ENCODE measurements around the gene HEXIM1. TPM values are rescaled to one million over a fixed set of nuclear protein-coding genes. Genes with fewer than 3 reads are reported as not detected.
A peak's percentile ranks its signal among the peaks of the same experiment; 100 is the strongest.

The HEXIM1 gene
- total RNA-seq, 2 donors from 2014 or later: 16.4 to 31.1 TPM

DNA sequence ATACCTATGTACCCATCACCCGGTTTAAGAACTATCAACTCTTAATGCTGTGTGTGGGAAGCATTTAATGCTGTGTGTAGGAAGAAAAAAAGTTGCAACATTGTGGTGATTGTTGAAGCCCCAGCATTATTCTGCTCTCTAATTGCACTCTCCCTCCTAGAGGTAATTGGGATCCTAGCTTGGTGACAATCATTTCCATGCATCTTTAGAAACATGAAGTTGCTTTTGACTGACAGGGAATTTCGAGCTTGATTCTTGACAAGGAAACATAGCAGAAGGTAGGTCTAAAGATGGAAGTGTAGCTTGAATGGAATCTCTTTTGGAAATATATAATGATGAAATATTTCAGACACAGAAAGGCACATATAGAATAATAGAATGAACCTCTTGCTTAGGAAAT, 40.7 kb downstream of the HEXIM1 start:
- Histone ChIP-seq H3K4me1 (no peaks in the 10 kb centered on the region), H3K4me3 (no peak overlapping the region), H3K9me3 (no peaks in the 10 kb centered on the region), H3K36me3 (no peaks in the 10 kb centered on the region), H3K27me3 (no peaks in the 10 kb centered on the region), H3K27ac (no peak overlapping the region)
- DNase-seq (ENCODE audit: low spot score): no peak
- TF ChIP-seq, protein P1, sequence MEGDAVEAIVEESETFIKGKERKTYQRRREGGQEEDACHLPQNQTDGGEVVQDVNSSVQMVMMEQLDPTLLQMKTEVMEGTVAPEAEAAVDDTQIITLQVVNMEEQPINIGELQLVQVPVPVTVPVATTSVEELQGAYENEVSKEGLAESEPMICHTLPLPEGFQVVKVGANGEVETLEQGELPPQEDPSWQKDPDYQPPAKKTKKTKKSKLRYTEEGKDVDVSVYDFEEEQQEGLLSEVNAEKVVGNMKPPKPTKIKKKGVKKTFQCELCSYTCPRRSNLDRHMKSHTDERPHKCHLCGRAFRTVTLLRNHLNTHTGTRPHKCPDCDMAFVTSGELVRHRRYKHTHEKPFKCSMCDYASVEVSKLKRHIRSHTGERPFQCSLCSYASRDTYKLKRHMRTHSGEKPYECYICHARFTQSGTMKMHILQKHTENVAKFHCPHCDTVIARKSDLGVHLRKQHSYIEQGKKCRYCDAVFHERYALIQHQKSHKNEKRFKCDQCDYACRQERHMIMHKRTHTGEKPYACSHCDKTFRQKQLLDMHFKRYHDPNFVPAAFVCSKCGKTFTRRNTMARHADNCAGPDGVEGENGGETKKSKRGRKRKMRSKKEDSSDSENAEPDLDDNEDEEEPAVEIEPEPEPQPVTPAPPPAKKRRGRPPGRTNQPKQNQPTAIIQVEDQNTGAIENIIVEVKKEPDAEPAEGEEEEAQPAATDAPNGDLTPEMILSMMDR (IDR thresholded peaks at IDR 0.05): no peak

DNA sequence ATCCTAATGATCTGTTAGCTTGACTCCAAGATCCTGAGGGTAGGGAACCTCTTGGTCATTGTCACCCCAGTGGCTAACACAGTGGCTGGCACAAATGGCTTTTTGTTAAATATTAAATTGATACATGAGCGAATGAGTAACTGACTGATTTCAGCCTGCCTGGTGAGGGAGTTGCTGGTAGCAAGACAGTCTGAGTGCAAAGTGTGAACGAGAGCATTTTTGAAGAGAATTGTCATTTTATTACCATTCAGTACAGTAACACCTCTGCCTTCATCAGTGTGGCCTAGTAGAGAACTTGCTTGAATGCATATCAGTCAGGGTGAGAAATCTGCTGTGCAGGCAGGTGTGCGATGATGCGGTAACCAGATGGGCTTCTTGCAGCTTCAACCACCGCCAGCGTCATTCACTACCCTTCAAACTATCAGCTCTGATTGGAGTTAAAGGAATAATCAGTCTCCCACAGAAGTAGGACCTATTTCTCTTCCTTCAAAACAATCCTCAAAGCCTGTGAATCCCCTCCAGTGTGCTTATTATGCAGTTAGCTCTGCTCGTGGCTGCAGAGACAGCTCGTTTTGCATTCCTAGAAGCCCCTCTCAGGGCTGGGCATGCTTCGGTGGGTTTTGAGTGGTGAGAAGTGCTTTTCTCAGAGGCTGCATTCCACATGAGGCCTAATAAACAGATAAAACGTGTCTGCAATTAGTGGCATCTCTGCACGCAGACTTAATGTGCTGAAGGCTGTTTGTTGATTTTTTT, 42.4 kb downstream of the HEXIM1 start:
- no peaks in the 10 kb centered on the region for H3K36me3 ChIP-seq
- no peak for DNase-seq (ENCODE audit: low spot score)
- H3K4me1 ChIP-seq: no peaks in the 10 kb centered on the region
- no peak overlapping the region for H3K4me3 ChIP-seq
- TF ChIP-seq, protein P1 (IDR thresholded peaks at IDR 0.05): no peak
- H3K27me3 ChIP-seq: no peaks in the 10 kb centered on the region
- no peak overlapping the region for H3K27ac ChIP-seq
- no peaks in the 10 kb centered on the region for H3K9me3 ChIP-seq

DNA sequence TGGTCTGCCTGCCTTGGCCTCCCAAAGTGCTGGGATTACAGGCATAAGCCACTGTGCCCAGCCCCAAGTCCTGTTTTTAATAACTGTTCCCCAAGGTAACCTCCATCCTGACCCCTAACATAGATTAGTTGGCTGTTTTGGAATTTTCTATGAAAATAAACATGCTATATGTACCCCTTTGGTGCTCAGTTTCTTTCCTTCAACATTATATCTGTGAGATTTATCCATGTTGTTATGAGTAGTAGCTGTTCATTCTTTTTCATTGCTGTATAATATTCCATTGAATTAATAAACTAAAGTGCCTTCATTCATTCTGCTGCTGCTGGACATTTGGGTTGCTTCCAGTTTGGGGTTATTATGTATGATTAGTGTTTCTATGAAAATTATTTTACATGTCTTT, 47.1 kb downstream of the HEXIM1 start:
- Histone ChIP-seq H3K4me1 (peaks cover 0 to 9% of the 10 kb centered on the region in 2 donors), H3K36me3 (no peaks in the 10 kb centered on the region), H3K27me3 (no peaks in the 10 kb centered on the region), H3K9me3 (no peaks in the 10 kb centered on the region), H3K27ac (no peak overlapping the region), H3K4me3 (no peak overlapping the region)
- TF ChIP-seq, protein P1 (IDR thresholded peaks at IDR 0.05): no peak
- no peak for DNase-seq (ENCODE audit: low spot score)

DNA sequence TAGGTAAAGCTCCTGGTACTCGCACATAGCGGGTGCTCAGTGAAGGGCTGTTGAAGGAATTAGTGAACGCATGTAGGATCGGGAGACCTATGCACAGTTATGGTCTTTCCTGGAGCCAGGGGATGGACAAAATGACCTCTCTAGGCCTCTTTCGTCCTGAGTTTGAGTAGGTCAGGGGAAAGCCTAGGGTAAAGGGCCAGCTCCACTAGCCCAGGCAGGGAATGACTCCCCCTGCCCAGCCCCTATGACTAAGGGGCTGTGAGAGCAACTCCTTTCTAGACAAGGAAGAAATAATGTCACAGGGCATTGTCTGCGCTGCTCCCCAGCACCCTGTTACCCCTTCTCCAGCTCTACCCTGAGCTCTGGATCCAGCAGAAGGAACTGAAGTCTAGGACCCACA, 48.8 kb downstream of the HEXIM1 start:
- Histone ChIP-seq H3K9me3 (no peaks in the 10 kb centered on the region), H3K27me3 (no peaks in the 10 kb centered on the region), H3K4me1 (peaks cover 0 to 9% of the 10 kb centered on the region in 2 donors), H3K4me3 (no peak overlapping the region), H3K36me3 (no peaks in the 10 kb centered on the region), H3K27ac (no peak overlapping the region)
- TF ChIP-seq, protein P1 (IDR thresholded peaks at IDR 0.05): no peak
- no peak for DNase-seq (ENCODE audit: low spot score)

DNA sequence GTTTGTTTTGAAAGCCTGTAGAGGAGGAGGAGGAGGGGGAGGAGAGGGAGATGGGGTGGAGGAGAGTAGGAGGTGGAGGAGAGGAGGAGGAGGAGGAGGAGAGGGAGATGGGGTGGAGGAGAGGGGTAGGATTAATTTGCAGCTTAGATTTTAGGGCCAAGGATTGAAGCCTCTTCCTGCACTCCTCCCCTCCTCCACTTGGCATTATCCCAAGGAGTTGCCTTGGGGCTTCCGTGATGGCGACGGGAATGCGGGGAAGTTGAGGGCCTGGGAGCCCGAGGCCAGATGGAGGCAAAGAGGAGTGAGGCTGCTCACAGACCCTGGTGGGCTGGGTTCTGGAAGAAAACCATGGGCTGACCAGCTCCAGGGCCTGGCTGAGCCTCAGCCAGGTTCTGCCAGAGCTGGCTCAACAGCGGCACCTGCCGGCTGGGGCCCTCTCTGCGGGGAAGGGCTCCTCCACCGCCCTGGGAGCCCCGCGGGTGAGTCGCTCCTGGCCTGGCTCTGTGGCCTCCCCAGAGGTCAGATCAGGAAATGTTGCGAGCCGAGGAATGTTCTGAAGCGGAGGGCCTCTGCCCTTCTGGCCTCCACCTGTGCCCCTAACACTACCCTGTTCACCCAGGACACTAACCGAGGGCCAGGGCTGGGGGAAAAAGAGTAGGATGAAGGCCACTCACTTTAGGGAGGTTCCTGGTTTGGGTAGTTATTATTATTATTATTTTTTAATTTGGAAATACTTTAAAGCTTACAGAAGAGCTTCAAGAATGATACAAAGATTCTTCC, 49.5 kb downstream of the HEXIM1 start:
- H3K27ac ChIP-seq: peak overlapping the region in 1 of 2 donors; percentile 56
- H3K4me1 ChIP-seq: peaks cover 0 to 9% of the 10 kb centered on the region in 2 donors
- H3K4me3 ChIP-seq: no peak overlapping the region
- H3K36me3 ChIP-seq: no peaks in the 10 kb centered on the region
- DNase-seq (ENCODE audit: low spot score): peak; percentile 94
- TF ChIP-seq, protein P1 (IDR thresholded peaks at IDR 0.05): peak; percentile 97 to 99
- H3K9me3 ChIP-seq: no peaks in the 10 kb centered on the region
- H3K27me3 ChIP-seq: no peaks in the 10 kb centered on the region
